ENCODE measurements around the gene LRMDA. TPM values are rescaled to one million over a fixed set of nuclear protein-coding genes. Genes with fewer than 3 reads are reported as not detected.

LRMDA gene
- total and polyA plus RNA-seq, 2 donors (not counting 1 experiment from before 2014, with no cell fraction given) = 0.12 TPM; not detected in 1

- H3K4me1 ChIP-seq (ENCODE audit: control insufficient read depth in 2 of 2, insufficient read depth in 2 of 2, low read length in 2 of 2) = peaks cover 27 to 34% of the 10 kb centered on the region in 2 donors
- TF ChIP-seq, protein P1, sequence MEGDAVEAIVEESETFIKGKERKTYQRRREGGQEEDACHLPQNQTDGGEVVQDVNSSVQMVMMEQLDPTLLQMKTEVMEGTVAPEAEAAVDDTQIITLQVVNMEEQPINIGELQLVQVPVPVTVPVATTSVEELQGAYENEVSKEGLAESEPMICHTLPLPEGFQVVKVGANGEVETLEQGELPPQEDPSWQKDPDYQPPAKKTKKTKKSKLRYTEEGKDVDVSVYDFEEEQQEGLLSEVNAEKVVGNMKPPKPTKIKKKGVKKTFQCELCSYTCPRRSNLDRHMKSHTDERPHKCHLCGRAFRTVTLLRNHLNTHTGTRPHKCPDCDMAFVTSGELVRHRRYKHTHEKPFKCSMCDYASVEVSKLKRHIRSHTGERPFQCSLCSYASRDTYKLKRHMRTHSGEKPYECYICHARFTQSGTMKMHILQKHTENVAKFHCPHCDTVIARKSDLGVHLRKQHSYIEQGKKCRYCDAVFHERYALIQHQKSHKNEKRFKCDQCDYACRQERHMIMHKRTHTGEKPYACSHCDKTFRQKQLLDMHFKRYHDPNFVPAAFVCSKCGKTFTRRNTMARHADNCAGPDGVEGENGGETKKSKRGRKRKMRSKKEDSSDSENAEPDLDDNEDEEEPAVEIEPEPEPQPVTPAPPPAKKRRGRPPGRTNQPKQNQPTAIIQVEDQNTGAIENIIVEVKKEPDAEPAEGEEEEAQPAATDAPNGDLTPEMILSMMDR (IDR thresholded peaks at IDR 0.05) = no peak
- TF ChIP-seq EZH2 (IDR thresholded peaks at IDR 0.05; ENCODE audit: borderline replicate concordance, insufficient read depth, low read depth, low read length, poor library complexity, severe bottlenecking) = no peak
- ChIA-PET CTCF (no interaction called here), POLR2A (no interaction called here)
- H3K79me2 ChIP-seq (ENCODE audit: control insufficient read depth, insufficient read depth, low read length) = no peaks in the 10 kb centered on the region
- no peak overlapping the region for H3K27ac Mint-ChIP-seq
- peak overlapping the region; percentile 83 for H3K4me3 Mint-ChIP-seq
- no peaks in the 10 kb centered on the region for H3K36me3 ChIP-seq (replicated peaks in 1 of 2; ENCODE audit: control extremely low read depth in 1 of 2, control insufficient read depth in 1 of 2, extremely low read depth in 1 of 2, insufficient read depth in 2 of 2, low read length in 1 of 2)
- H3K27me3 ChIP-seq (replicated peaks in 1 of 4; ENCODE audit: control extremely low read depth in 1 of 4, control insufficient read depth in 3 of 4, insufficient read depth in 4 of 4, low read length in 3 of 4) = peaks cover 0 to 70% (median 30%) of the 10 kb centered on the region in 4 experiments
- peak overlapping the region; percentile 65 for H2AFZ ChIP-seq (ENCODE audit: insufficient read depth, low read depth, low read length, poor library complexity, severe bottlenecking)
- H3K4me1 Mint-ChIP-seq = peaks cover 25% of the 10 kb centered on the region
- H3K4me2 ChIP-seq (replicated peaks; ENCODE audit: low read depth, low read length, poor library complexity, severe bottlenecking) = peak overlapping the region; percentile 86
- peak overlapping the region; percentile 58 for H3K9ac ChIP-seq (ENCODE audit: low read length)
- ATAC-seq (ENCODE audit: low read depth) (peak; percentile 54), DNase-seq (peak; percentile 33)
- H3K9me3 Mint-ChIP-seq (ENCODE audit: insufficient read depth) = no peaks in the 10 kb centered on the region
- intact Hi-C loops (cut with micrococcal nuclease) = no loop called here
- H4K20me1 ChIP-seq (ENCODE audit: control insufficient read depth, insufficient read depth, low read length, poor library complexity, severe bottlenecking) = no peaks in the 10 kb centered on the region
- 3% methylated on average over 76 of the region's 76 CpGs for WGBS (ENCODE audit: insufficient coverage)
- no peak overlapping the region for H3K27ac ChIP-seq (ENCODE audit: low read length in 2 of 2)
- H3K27me3 Mint-ChIP-seq = peaks cover 68% of the 10 kb centered on the region
- peaks cover 0 to 48% (median 1%) of the 10 kb centered on the region in 3 donors for H3K9me3 ChIP-seq (ENCODE audit: control extremely low read depth in 1 of 3, control insufficient read depth in 2 of 3, insufficient read depth in 1 of 3, low read length in 2 of 3)
- peak overlapping the region; percentile 29 to 61 (median 41) for H3K4me3 ChIP-seq (ENCODE audit: control extremely low read depth in 1 of 5, extremely low read depth in 1 of 5, insufficient read depth in 1 of 5, low read depth in 2 of 5, low read length in 4 of 5)
Measured at GRCh38 chr10:75408911-75409885, 22.2 kb upstream of the LRMDA start.
